Measurements from ENCODE around the gene FSTL4.

DNA sequence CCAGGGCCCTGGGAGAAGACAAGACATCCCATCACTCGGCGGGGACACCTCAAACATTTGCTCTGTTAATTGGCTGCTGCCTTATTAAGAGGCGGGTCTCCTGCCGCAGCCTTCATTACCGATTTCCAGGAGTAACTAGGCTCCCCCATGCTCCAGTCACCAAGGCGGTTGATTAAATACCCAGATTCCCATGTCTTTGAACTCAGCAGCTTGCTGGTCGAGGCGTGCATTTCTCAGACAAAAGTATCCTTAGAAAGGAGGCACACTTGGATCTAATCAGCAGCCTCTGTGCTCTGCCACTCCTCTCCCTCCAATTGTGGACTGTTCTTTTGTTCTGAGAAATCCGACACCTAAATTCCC, 228.8 kb downstream of the FSTL4 start:
- TF ChIP-seq, protein P1, sequence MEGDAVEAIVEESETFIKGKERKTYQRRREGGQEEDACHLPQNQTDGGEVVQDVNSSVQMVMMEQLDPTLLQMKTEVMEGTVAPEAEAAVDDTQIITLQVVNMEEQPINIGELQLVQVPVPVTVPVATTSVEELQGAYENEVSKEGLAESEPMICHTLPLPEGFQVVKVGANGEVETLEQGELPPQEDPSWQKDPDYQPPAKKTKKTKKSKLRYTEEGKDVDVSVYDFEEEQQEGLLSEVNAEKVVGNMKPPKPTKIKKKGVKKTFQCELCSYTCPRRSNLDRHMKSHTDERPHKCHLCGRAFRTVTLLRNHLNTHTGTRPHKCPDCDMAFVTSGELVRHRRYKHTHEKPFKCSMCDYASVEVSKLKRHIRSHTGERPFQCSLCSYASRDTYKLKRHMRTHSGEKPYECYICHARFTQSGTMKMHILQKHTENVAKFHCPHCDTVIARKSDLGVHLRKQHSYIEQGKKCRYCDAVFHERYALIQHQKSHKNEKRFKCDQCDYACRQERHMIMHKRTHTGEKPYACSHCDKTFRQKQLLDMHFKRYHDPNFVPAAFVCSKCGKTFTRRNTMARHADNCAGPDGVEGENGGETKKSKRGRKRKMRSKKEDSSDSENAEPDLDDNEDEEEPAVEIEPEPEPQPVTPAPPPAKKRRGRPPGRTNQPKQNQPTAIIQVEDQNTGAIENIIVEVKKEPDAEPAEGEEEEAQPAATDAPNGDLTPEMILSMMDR (IDR thresholded peaks at IDR 0.05) = no peak
- no peak for TF ChIP-seq EZH2 (IDR thresholded peaks at IDR 0.05; ENCODE audit: borderline replicate concordance, insufficient read depth, low read depth, low read length, poor library complexity, severe bottlenecking)

Data from B cell (primary cell).